ENCODE measurements around the gene KRT13.

KRT13 gene

DNA sequence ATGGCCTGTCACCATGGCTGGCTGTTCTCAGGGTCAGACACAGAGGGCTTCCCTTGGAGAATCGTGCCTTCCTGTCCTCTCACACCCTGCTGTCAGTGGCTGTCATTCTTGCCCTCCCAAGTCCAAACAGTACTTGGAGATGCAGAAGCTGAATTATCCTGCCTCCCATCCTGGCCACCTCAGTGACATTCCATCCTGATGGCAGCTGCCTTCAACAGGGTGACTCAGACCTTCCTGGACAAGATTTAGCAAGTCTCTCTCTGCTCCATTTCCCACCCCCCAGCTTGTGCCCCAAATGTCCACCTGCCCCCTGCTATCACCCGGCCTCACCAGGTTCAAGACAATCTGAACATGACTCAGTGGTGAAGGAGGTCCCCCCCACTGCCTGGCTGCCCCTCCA is 10.9 kb downstream of the KRT13 start:
- no peak for DNase-seq (ENCODE audit: low read depth in 1 of 2, low spot score in 1 of 2)
- no peak for TF ChIP-seq JUND (IDR thresholded peaks at IDR 0.05; ENCODE audit: low read depth)
- in situ Hi-C loops (cut with HindIII; ENCODE audit: low pct_unique_long_range_greater_than_20kb, low sequenced_read_pairs): no loop called here

DNA sequence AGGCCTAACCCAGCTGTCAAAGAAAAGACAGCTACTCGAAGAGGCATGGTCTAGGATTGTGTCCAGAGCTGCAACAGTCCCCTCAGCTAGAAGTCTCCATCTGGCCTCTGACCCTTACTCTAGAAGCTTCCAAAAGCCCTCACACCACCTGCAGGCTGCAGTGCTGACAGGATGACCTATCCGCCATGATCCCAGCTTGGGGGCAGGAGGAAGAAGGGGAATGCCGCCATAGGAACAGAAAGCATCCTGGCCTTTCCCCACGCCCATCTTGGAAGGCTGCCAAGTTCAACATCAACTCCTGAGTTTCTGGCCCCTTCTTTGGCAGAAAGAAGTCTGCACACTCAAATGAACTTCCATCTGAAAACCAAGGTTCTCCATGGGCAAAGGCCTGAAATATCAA is 12.6 kb downstream of the KRT13 start:
- TF ChIP-seq JUND (IDR thresholded peaks at IDR 0.05; ENCODE audit: low read depth): no peak
- peak in 1 of 2 experiments; percentile 66 for DNase-seq (ENCODE audit: low read depth in 1 of 2, low spot score in 1 of 2)
- in situ Hi-C loops (cut with HindIII; ENCODE audit: low pct_unique_long_range_greater_than_20kb, low sequenced_read_pairs): no loop called here

DNA sequence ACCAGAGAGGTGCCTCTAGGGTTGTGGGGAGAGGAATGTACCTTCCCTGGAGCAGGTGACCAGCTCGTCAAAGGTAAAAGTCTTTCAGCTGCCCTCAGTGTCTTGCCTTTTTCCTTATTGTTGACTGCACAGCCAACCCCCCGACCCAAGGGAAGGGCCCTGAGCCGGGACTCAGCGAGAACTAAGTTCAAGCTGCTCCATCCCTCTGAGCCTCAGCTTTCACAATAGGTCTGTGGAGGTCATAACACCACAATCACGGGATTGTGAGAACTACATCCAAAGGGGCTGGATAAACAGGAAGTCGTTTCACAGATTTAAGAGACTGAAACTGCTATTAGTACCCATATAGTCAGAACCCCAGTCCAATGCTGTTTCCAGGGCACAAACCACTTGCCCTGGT is 13.1 kb downstream of the KRT13 start:
- in situ Hi-C loops (cut with HindIII; ENCODE audit: low pct_unique_long_range_greater_than_20kb, low sequenced_read_pairs): no loop called here
- DNase-seq (ENCODE audit: low read depth in 1 of 2, low spot score in 1 of 2): no peak
- no peak for TF ChIP-seq JUND (IDR thresholded peaks at IDR 0.05; ENCODE audit: low read depth)

DNA sequence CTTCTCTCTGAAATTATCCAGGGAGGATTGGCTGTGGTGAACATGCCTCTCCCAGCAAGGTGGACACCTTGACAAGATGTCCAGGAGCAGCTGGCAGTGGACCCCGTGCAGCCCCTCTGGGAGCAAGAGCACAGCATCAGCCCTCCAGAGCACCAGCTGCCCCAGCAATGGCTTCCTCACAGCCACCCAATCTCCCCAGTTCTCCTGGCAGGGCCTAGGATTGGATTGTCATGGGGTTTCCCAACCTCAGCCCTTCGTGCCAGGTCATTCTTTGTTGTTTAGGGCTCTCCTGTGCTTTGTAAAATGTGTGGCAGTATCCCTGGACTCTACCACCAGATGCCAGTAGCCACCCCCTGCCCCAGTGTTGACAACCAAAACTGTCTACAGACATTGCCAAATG is 13.9 kb downstream of the KRT13 start:
- TF ChIP-seq JUND (IDR thresholded peaks at IDR 0.05; ENCODE audit: low read depth): no peak
- in situ Hi-C loops (cut with HindIII; ENCODE audit: low pct_unique_long_range_greater_than_20kb, low sequenced_read_pairs): no loop called here

DNA sequence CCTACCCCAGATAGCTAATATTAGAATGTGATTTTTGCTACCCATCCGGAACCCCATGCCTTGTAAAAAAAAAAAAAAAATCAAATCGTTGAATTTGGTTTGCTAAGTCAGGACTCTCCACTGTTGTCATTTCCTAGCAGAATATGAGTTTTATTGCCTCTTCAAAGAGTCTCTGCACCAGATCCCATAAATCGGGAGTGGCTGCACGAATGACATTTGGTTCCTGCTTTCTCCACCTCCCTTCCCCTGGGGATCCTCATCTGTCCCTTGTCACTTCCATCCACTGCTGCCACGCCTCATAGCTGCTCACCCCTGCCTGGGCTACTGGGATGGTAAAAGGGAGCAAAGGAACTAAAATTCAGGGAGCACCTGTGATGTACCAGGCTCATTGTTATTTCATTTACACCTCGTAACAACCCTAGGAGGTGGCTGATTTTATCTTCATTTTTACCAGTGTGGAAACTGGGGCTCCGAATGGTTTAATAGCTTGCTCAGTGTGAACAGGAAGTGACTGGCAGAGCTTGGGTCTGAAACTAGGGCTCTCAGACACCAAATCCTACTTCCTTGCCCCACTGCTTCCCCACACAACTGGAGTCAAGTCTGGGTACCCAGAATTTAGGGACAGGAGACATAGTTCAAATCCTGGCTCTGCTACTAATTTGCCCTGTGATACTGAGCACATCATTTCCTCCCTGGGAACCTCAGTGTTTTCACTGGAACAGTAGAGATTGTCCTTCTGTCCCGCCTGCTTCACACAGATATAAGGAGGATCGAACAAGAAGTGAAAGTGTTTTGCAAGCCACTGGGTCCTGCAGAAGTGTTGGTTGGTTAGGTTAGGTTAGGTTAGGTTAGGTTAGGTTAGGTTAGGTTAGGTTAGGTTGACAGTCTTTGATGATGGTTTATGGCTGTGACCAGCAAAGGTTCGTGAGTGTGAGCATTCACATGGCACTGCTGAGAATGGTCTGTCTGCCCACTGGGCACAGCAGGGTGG is 15.1 kb downstream of the KRT13 start:
- no peak for DNase-seq (ENCODE audit: low read depth in 1 of 2, low spot score in 1 of 2)
- in situ Hi-C loops (cut with HindIII; ENCODE audit: low pct_unique_long_range_greater_than_20kb, low sequenced_read_pairs): no loop called here
- no peak for TF ChIP-seq JUND (IDR thresholded peaks at IDR 0.05; ENCODE audit: low read depth)

More for the DNA sequence above, 13.9 kb downstream of the KRT13 start:
- no peak for DNase-seq (ENCODE audit: low read depth in 1 of 2, low spot score in 1 of 2)

DNA sequence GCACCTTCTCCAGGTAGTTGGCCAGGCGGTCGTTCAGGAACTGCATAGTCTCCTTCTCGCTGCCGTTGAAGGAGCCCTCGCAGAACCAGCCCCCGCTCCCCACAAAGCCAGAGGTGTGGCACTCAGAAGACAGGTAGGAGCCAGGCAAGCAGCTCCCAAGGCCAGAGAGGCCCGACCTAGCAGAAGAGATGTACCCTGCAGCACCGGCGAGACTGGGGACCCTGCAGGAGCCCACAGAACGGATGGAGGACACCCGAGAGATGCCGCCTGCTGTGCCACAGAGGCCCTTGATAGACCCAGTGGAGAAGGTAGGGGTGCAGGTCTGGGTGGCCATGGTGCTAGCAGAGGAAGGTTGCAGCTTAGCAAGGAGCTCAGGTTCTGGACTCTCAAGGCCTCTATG is 15.9 kb downstream of the KRT13 start, which contains the start of gene KRT36:
KRT36 (minus strand) TSS at position 380 of the 400 bp plus-strand sequence; CDS start at position 334, 46 bp downstream.
- in situ Hi-C loops (cut with HindIII; ENCODE audit: low pct_unique_long_range_greater_than_20kb, low sequenced_read_pairs): no loop called here
- no peak for DNase-seq (ENCODE audit: low read depth in 1 of 2, low spot score in 1 of 2)
- TF ChIP-seq JUND (IDR thresholded peaks at IDR 0.05; ENCODE audit: low read depth): no peak

DNA sequence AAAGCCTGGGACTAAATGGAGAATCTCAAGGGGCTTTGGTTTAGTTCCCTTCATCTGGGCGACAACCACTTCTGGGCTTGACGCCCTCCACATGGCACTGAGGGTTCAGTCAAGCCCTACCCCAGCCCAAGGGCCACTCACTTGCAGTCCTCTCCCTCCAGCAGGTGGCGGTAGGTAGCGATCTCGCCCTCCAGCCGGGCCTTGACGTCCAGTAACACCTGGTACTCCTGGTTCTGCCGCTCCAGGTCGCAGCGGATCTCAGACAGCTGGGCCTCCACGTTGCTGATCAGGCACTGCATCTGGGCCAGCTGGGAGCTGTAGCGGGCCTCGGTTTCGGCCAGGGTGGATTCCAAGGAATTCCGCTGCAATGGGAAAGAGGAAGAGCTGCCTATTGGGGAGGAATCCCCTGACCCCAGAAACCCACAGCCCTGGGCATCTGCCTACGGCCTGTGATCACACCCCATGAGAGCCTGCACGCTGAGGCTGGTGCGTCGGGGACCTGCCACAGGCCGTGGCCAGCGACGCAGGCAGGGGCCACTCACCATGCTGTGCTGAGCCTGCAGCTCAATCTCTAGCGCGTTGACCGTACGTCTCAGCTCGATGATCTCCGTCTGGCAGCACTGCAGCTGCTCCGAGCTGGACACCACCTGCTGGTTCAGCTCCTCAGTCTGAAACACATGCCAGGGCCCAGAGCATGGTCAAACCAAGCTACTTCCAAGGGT is 18.4 kb downstream of the KRT13 start:
- no peak for TF ChIP-seq JUND (IDR thresholded peaks at IDR 0.05; ENCODE audit: low read depth)
- in situ Hi-C loops (cut with HindIII; ENCODE audit: low pct_unique_long_range_greater_than_20kb, low sequenced_read_pairs): no loop called here
- no peak for DNase-seq (ENCODE audit: low read depth in 1 of 2, low spot score in 1 of 2)

DNA sequence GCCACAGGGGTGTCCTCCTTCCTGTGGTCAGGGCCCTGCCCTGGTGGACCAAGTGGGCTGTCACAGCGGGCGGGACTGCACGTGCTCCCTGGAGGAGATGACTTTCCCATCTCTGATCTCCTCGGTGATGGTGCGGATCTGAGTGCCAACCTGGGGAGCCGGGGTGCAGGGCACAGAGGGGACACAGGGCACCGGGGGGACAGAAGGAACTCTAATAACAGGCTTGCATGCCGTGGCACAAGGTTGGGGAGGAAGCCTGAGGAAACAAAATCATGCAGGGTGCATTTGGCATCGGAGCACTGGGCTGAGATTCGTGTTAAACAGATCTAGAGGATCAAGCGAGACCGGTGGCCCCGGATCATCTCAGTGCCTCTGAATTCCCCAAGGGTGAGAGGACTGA is 19.1 kb downstream of the KRT13 start:
- no peak for TF ChIP-seq JUND (IDR thresholded peaks at IDR 0.05; ENCODE audit: low read depth)
- in situ Hi-C loops (cut with HindIII; ENCODE audit: low pct_unique_long_range_greater_than_20kb, low sequenced_read_pairs): no loop called here
- no peak for DNase-seq (ENCODE audit: low read depth in 1 of 2, low spot score in 1 of 2)

DNA sequence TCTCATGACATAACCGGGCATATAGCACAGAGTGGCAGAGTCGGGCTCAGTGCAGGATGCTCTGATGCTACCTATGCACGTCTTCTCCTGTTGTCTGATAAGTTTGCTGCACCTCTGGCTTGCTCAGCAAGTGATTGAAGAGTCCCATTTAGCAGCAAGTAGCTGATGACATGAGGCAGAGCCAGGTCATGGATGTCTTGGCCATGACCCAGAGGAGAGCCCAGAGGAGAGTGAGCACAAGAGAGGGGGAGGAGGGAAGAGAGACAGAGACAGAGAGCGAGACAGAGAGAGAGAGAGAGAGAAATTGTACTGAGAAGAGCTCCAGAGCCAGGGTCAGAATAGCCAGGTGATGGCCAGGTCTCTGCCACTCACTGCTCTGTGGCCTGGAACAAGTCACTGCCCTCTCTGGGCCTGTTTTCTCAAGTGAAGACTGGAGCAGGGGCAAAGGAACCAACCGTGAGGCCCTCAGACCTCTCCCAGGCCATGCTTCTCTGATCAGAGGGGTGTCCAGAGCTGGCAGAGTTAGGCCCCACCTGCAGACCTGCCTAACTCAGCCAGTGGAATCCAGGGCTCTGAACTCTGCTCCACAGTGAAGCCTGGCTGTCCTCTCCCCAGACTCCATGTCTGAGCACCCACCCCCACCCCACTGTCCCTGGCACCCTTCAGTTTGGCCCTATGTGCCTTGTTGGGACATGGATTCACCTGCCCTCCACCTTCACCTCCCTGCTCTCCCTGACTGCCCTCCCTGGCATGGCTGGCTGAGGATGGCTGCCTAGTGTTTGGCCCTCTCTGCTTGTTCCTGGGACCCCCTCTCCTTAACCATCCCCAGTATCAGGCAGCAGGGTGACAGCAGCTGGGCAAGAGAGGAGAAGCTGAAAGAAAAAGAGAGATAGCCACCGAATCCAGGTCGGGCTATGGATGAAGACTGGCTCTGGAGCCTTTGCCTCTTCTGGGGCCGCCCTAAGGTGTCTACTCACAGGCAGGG is 20.2 kb downstream of the KRT13 start:
- in situ Hi-C loops (cut with HindIII; ENCODE audit: low pct_unique_long_range_greater_than_20kb, low sequenced_read_pairs): no loop called here
- no peak for TF ChIP-seq JUND (IDR thresholded peaks at IDR 0.05; ENCODE audit: low read depth)
- DNase-seq (ENCODE audit: low read depth in 1 of 2, low spot score in 1 of 2): no peak

DNA sequence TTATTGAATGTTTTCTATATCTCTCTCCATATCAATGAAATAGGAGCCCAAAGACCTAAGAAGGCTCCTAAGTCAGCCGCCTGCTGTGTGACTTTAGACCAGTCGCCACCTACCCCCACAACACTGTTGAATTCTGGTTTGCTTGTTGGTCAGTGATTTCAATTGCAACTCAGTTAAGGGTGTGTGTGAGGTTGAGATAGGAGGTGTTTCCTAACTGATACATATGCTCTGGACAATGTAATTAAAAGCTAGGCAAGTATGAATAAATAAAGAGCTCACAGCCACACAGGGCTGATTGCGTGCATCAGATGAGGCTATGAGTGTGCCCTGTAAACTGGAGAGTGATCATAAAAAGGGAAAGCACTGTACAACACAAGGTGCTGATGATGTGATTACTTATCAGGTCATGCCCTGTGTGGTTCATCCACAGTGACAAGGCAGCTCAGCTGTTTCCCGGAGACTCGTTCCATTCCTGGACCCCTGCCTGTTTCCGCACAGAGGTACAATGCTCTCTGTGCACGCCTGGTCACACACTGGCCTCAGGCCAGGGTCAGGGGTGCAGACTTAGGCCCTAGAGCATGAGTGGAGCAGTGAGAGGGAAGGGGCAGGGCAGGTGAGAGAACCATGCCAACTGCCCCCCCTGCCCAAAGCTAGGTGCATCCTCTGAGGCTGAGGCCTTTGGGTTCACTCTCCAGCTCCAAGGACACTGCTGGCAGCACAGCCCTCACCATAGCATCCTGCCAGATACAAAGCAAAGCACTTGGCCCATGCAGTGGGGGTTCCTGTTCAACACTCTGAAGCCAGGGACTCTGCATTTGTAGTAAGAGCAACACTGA is 21.2 kb downstream of the KRT13 start:
- no peak for TF ChIP-seq JUND (IDR thresholded peaks at IDR 0.05; ENCODE audit: low read depth)
- no peak for DNase-seq (ENCODE audit: low read depth in 1 of 2, low spot score in 1 of 2)
- in situ Hi-C loops (cut with HindIII; ENCODE audit: low pct_unique_long_range_greater_than_20kb, low sequenced_read_pairs): no loop called here

DNA sequence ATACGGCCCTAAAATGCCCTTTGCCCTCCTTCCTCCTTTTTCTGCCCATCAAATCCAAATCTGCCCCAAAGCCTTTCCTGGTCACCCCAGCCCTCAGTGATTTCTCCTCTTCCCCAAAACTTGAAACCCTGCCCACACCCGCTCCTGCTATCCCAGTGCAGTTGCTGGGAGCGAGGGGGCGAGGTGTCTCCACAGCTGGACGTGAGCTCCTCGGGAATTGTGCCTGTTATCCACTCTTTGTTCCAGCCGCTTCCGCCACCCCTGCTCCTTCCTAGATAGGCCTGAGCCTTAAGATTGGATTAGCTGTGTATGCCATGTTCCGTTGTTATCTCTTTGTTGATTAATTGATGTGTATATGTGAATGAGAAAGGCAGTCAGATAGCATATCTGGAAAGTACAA is 21.9 kb downstream of the KRT13 start:
- TF ChIP-seq JUND (IDR thresholded peaks at IDR 0.05; ENCODE audit: low read depth): no peak
- in situ Hi-C loops (cut with HindIII; ENCODE audit: low pct_unique_long_range_greater_than_20kb, low sequenced_read_pairs): no loop called here

More for the DNA sequence above, 21.9 kb downstream of the KRT13 start:
- no peak for DNase-seq (ENCODE audit: low read depth in 1 of 2, low spot score in 1 of 2)

Measured in T47D (cell line).